Neuronal stem cell (in vitro differentiated cells): ENCODE data around the gene MARS2.
"Not testable (repeated sequence)": the region's sequence is repeated elsewhere in the genome, so short reads cannot be mapped to it uniquely, and the experiment has no call there.

ENCODE experiments used
- DNase-seq: peaks from one replicate; pipeline ENCODE4 v3.0.0-alpha.2; 2013; ENCODE audit warnings: low spot score
- H2AFZ ChIP-seq: one replicate; pipeline ENCODE4 v1.6.1; 2013; ENCODE audit warnings: mild to moderate bottlenecking, low read length, inconsistent platforms
- H2AK5ac ChIP-seq: 2 replicates; pipeline ENCODE4 v1.6.1; 2013; ENCODE audit warnings: low read depth, mild to moderate bottlenecking, inconsistent platforms, low read length, moderate library complexity, mixed read lengths
- H2BK120ac ChIP-seq: 2 replicates; pipeline ENCODE4 v1.6.1; 2013; ENCODE audit warnings: low read depth, mild to moderate bottlenecking, inconsistent platforms, low read length, moderate library complexity, mixed read lengths
- H2BK12ac ChIP-seq: one replicate; pipeline ENCODE4 v1.6.1; 2013; ENCODE audit warnings: low read length, inconsistent platforms
- H2BK15ac ChIP-seq: 2 replicates; pipeline ENCODE4 v1.6.1; 2013; ENCODE audit warnings: mild to moderate bottlenecking, low read length, inconsistent platforms, mixed read lengths
- H2BK5ac ChIP-seq: one replicate; pipeline ENCODE4 v1.6.1; 2013; ENCODE audit warnings: inconsistent platforms, mild to moderate bottlenecking, low read length, moderate library complexity
- H3K14ac ChIP-seq: one replicate; pipeline ENCODE4 v1.6.1; 2013; ENCODE audit warnings: low read length, inconsistent platforms
- H3K18ac ChIP-seq: 2 replicates; pipeline ENCODE4 v1.6.1; 2013; ENCODE audit warnings: low read length, inconsistent platforms
- H3K23ac ChIP-seq: 2 replicates; pipeline ENCODE4 v1.6.1; 2013; ENCODE audit warnings: low read depth, mild to moderate bottlenecking, mixed read lengths, low read length, inconsistent platforms; ENCODE audit not compliant: poor library complexity
- H3K27ac ChIP-seq: replicated peaks from 3 replicates; pipeline ENCODE4 v1.5.1; 2013; ENCODE audit warnings: low read length, inconsistent platforms
- H3K27me3 ChIP-seq, 3 experiments: 2 replicates each; pipeline ENCODE4 v1.6.1; 2013; ENCODE audit warnings: low read length in 3 of 3, mild to moderate bottlenecking in 2 of 3, inconsistent platforms in 1 of 3, low read depth in 1 of 3, mixed read lengths in 1 of 3, moderate library complexity in 1 of 3; ENCODE audit not compliant: control insufficient read depth in 3 of 3, insufficient read depth in 3 of 3
- H3K36me3 ChIP-seq, 2 donors: replicated peaks in 1 of 2; 2 replicates each; pipeline ENCODE4 v1.6.1; 2013; ENCODE audit warnings: low read length in 2 of 2; ENCODE audit not compliant: control insufficient read depth in 2 of 2, insufficient read depth in 2 of 2
- H3K4ac ChIP-seq: 2 replicates; pipeline ENCODE4 v1.6.1; 2013; ENCODE audit warnings: inconsistent platforms, mild to moderate bottlenecking, low read length, moderate library complexity
- H3K4me1 ChIP-seq, 2 donors: 1 replicate in 1 of 2; 2 replicates in 1 of 2; pipeline ENCODE4 v1.6.1; 2013; ENCODE audit warnings: low read length in 2 of 2, low read depth in 1 of 2; ENCODE audit not compliant: control insufficient read depth in 2 of 2, insufficient read depth in 1 of 2
- H3K4me2 ChIP-seq: one replicate; pipeline ENCODE4 v1.6.1; 2013; ENCODE audit warnings: mild to moderate bottlenecking, low read length, inconsistent platforms; ENCODE audit not compliant: insufficient read depth, poor library complexity, severe bottlenecking
- H3K4me3 ChIP-seq, 2 donors: 2 replicates each; pipeline ENCODE4 v1.5.1; 2013; ENCODE audit warnings: low read length in 2 of 2, mild to moderate bottlenecking in 2 of 2, inconsistent platforms in 1 of 2, moderate library complexity in 1 of 2
- H3K79me1 ChIP-seq: one replicate; pipeline ENCODE4 v1.6.1; 2013; ENCODE audit warnings: low read depth, mild to moderate bottlenecking, inconsistent platforms, low read length, moderate library complexity
- H3K9ac ChIP-seq: one replicate; pipeline ENCODE4 v1.6.1; 2013; ENCODE audit warnings: mild to moderate bottlenecking, low read depth, low read length, inconsistent platforms; ENCODE audit not compliant: poor library complexity
- H3K9me3 ChIP-seq, 2 donors: replicated peaks in 1 of 2; 2 replicates each; pipeline versions ENCODE3 to v1.6.1; 2013; ENCODE audit warnings: low read length in 2 of 2, mild to moderate bottlenecking in 2 of 2, inconsistent platforms in 1 of 2, low read depth in 1 of 2, mixed read lengths in 1 of 2, moderate library complexity in 1 of 2; ENCODE audit not compliant: control insufficient read depth in 2 of 2, insufficient read depth in 1 of 2
- H4K8ac ChIP-seq: one replicate; pipeline ENCODE4 v1.6.1; 2013; ENCODE audit warnings: low read depth, mild to moderate bottlenecking, inconsistent platforms, low read length, moderate library complexity
- H4K91ac ChIP-seq: one replicate; pipeline ENCODE4 v1.6.1; 2013; ENCODE audit warnings: low read length, low read depth, mild to moderate bottlenecking, inconsistent platforms; ENCODE audit not compliant: poor library complexity
- WGBS, 2 donors: extraction: QIAGEN DNeasy Blood & Tissue Kit; methylation state at CpG; one replicate each; pipeline ENCODE4 v1.1.7; 2013; ENCODE audit warnings: missing lambda C conversion rate in 2 of 2, mixed read lengths in 1 of 2; ENCODE audit not compliant: insufficient read length in 2 of 2, insufficient replicate concordance in 1 of 2; ENCODE audit errors: extremely low coverage in 2 of 2; 5-methylcytosine and 5-hydroxymethylcytosine counted together

MARS2 gene

DNA sequence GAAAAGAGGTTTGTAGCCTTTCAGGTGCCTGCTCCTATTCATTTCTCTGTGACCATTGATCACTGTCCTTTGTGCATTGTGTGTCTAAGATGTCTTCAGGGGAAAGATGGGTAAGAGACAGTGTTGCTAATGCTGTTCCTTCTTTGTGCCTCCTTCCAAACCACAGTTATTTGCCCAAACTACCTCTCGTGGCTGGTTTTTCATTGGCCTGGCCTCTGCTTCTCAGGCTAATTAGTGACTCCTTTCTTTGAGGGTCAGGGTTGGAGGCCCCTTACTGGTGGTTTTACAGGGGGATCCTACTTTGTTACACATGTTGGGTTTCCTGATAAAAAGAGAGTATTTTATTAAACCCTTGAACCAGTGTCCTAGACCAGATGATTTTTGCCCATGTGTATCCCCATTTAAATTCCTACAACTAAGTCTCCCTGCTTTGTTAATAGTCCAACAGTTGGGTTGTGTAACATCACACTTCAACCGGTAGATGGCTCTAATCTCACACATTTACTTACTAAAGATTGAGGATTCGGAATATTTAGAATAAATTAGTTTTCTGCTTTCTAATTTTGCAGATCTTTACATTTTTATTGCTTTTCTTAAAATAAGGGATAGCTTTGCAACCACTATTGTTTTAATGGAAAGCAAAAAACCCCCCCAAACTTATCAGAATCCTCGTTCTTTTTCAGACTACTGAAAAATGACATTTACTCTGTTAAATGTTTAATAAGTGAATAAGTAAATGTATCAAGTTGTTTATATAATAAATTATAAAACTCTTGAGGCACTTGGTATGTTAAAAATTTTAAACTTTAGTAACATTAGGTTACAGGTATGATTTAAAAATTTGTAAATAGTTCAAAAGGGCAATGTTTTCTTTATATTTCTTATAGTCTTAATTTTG is 2.4 kb downstream of the MARS2 start:
- Histone ChIP-seq H3K9me3 (no peaks in the 10 kb centered on the region), H3K23ac (no peak overlapping the region), H2BK12ac (no peak overlapping the region), H2BK5ac (no peak overlapping the region), H4K8ac (no peak overlapping the region), H2BK15ac (no peak overlapping the region), H2AK5ac (no peak overlapping the region), H3K36me3 (peaks cover 2 to 30% of the 10 kb centered on the region in 2 donors), H2AFZ (peak overlapping the region; percentile 3), H2BK120ac (no peak overlapping the region), H3K4me1 (peaks cover 7 to 10% of the 10 kb centered on the region in 2 donors), H3K9ac (no peak overlapping the region), H3K4me3 (peak overlapping the region; percentile 3 to 85), H3K4me2 (peak overlapping the region; percentile 39), H3K27ac (no peak overlapping the region), H3K14ac (no peak overlapping the region), H3K27me3 (no peaks in the 10 kb centered on the region), H3K79me1 (peaks cover 9% of the 10 kb centered on the region), H4K91ac (no peak overlapping the region), H3K18ac (no peak overlapping the region), H3K4ac (no peak overlapping the region)
- no CpG with 5 or more reads among the region's 4 CpGs for WGBS, 2 donors
- DNase-seq: no peak

DNA sequence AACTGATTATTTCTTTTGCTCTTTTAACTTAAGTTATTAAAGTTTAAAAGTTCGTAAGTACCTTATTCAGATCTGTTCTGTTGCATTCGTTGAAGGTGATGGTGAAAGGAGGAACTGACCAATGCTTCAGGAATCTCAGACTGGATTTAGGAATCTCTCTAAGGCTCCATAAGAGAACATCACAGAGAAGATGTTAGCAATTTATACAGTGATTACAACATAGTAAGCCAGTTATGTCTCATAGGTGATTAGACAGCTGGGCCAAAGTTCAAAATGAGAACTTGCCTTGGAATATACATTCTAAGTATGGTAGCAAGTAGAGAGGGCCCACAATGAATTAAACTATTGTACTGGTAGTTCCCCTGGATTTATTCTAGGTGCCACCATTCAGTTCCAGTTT is 3.2 kb downstream of the MARS2 start:
- Histone ChIP-seq H3K4me3 (no peak overlapping the region), H3K18ac (no peak overlapping the region), H3K14ac (no peak overlapping the region), H3K36me3 (peaks cover 2 to 30% of the 10 kb centered on the region in 2 donors), H4K91ac (no peak overlapping the region), H3K27ac (no peak overlapping the region), H3K9ac (no peak overlapping the region), H2AFZ (no peak overlapping the region), H2BK15ac (no peak overlapping the region), H2BK5ac (no peak overlapping the region), H3K4ac (no peak overlapping the region), H3K4me1 (peaks cover 7 to 10% of the 10 kb centered on the region in 2 donors), H2BK12ac (no peak overlapping the region), H2AK5ac (no peak overlapping the region), H3K79me1 (peaks cover 9% of the 10 kb centered on the region), H4K8ac (no peak overlapping the region), H3K27me3 (no peaks in the 10 kb centered on the region), H3K23ac (no peak overlapping the region), H2BK120ac (no peak overlapping the region), H3K9me3 (no peaks in the 10 kb centered on the region), H3K4me2 (no peak overlapping the region)
- WGBS, 2 donors: no CpG with 5 or more reads among the region's 2 CpGs
- DNase-seq: no peak

- H2AK5ac ChIP-seq, H3K18ac ChIP-seq, H2BK120ac ChIP-seq, H2BK5ac ChIP-seq, H3K4me3 ChIP-seq, H3K79me1 ChIP-seq, H3K14ac ChIP-seq, H3K4ac ChIP-seq, H2BK15ac ChIP-seq, H3K4me2 ChIP-seq, H3K23ac ChIP-seq, DNase-seq, H3K27me3 ChIP-seq, H4K91ac ChIP-seq, H2BK12ac ChIP-seq, H3K9ac ChIP-seq, H4K8ac ChIP-seq, H2AFZ ChIP-seq, H3K27ac ChIP-seq, H3K9me3 ChIP-seq: not testable (repeated sequence)
- WGBS, 2 donors: no CpG with 5 or more reads among the region's 7 CpGs
- Histone ChIP-seq H3K4me1 (peaks cover 7 to 10% of the 10 kb centered on the region in 2 donors), H3K36me3 (peaks cover 2 to 30% of the 10 kb centered on the region in 2 donors)
These were observed 4.0 kb downstream of the MARS2 start for GRCh38 chr2:197709140-197709539.

- no peak overlapping the region for H4K8ac ChIP-seq
- H4K91ac ChIP-seq: no peak overlapping the region
- peaks cover 7 to 10% of the 10 kb centered on the region in 2 donors for H3K4me1 ChIP-seq
- H3K4me3 ChIP-seq: no peak overlapping the region
- H3K27ac ChIP-seq: no peak overlapping the region
- no peak overlapping the region for H3K14ac ChIP-seq
- no peak overlapping the region for H3K4ac ChIP-seq
- H3K23ac ChIP-seq: no peak overlapping the region
- no peak overlapping the region for H2AK5ac ChIP-seq
- no peak overlapping the region for H3K18ac ChIP-seq
- no peak for DNase-seq
- no peak overlapping the region for H3K9ac ChIP-seq
- peaks cover 6% of the 10 kb centered on the region for H3K79me1 ChIP-seq
- H3K27me3 ChIP-seq: no peaks in the 10 kb centered on the region
- no peak overlapping the region for H2BK12ac ChIP-seq
- no peak overlapping the region for H2AFZ ChIP-seq
- no peaks in the 10 kb centered on the region for H3K9me3 ChIP-seq
- H3K4me2 ChIP-seq: no peak overlapping the region
- no peak overlapping the region for H2BK5ac ChIP-seq
- peaks cover 2 to 30% of the 10 kb centered on the region in 2 donors for H3K36me3 ChIP-seq
- H2BK15ac ChIP-seq: no peak overlapping the region
- no peak overlapping the region for H2BK120ac ChIP-seq
These were observed 5.4 kb downstream of the MARS2 start for GRCh38 chr2:197710424-197711042.
